SK-N-SH (cell line): Measurements from ENCODE around the gene MROH2A. TPM values are rescaled to one million over a fixed set of nuclear protein-coding genes. Genes with fewer than 3 reads are reported as not detected.

Experiments used
- CTCF ChIA-PET: fragments of 300-600, 350-600 bp; formaldehyde crosslinking; extraction: SDS; loops from one replicate; lab custom pipeline; 2021; lab: Yijun Ruan, JAX
- POLR2A ChIA-PET: fragments of 350-600 bp; sonication (Branson Sonifier 250); formaldehyde crosslinking; extraction: SDS; loops from one replicate; lab custom pipeline; 2020; ENCODE audit warnings: antibody characterized with exemption, inconsistent platforms; lab: Yijun Ruan, JAX
- DNase-seq: peaks from one replicate; pipeline ENCODE4 v3.0.0; 2012
- H2AFZ ChIP-seq: fragments of 200-600 bp; sonication (generic); 2 replicates; pipeline ENCODE4 v1.8.1; 2016; ENCODE audit warnings: antibody characterized with exemption, mild to moderate bottlenecking, low read depth
- H3F3A ChIP-seq: fragments of 200-600 bp; sonication (generic); replicated peaks from 2 replicates; pipeline ENCODE3; 2016; ENCODE audit warnings: antibody characterized with exemption, mild to moderate bottlenecking; ENCODE audit not compliant: insufficient read depth
- H3K27ac ChIP-seq, 2 experiments: fragments of 200-500 bp in 1 of 2; fragments of 200-600 bp in 1 of 2; sonication (Bioruptor generic) in 1 of 2; sonication (generic), shearing (Covaris generic) in 1 of 2; 2 replicates each; pipeline versions ENCODE4 v1.5.1 to v1.6.1; 2014 to 2016; ENCODE audit warnings: low read depth in 2 of 2, inconsistent platforms in 1 of 2, low read length in 1 of 2, mild to moderate bottlenecking in 1 of 2, mixed read lengths in 1 of 2
- H3K27me3 ChIP-seq: fragments of 200-600 bp; sonication (generic), shearing (Covaris generic); 2 replicates; pipeline ENCODE4 v1.6.1; 2016; ENCODE audit warnings: mixed run types; ENCODE audit not compliant: insufficient read depth
- H3K36me3 ChIP-seq, 2 experiments: fragments of 200-500 bp in 1 of 2; fragments of 200-600 bp in 1 of 2; sonication (Bioruptor generic) in 1 of 2; sonication (generic) in 1 of 2; replicated peaks in 1 of 2; 2 replicates each; pipeline versions ENCODE3 to v1.5.1; 2014 to 2016; ENCODE audit warnings: low read length in 1 of 2, mild to moderate bottlenecking in 1 of 2; ENCODE audit not compliant: insufficient read depth in 2 of 2, control insufficient read depth in 1 of 2
- H3K4me1 ChIP-seq, 2 experiments: fragments of 200-500 bp in 1 of 2; fragments of 200-600 bp in 1 of 2; sonication (Bioruptor generic) in 1 of 2; sonication (generic), shearing (Covaris generic) in 1 of 2; 2 replicates each; pipeline versions ENCODE4 v1.5.1 to v1.6.1; 2014 to 2016; ENCODE audit warnings: low read depth in 1 of 2, low read length in 1 of 2, mixed run types in 1 of 2; ENCODE audit not compliant: insufficient read depth in 2 of 2, control insufficient read depth in 1 of 2
- H3K4me2 ChIP-seq: fragments of 200-600 bp; sonication (generic), shearing (Covaris generic); 2 replicates; pipeline ENCODE4 v1.6.1; 2017; ENCODE audit warnings: mixed run types
- H3K4me3 ChIP-seq, 2 experiments: fragments of 200-500 bp in 1 of 2; fragments of 200-600 bp in 1 of 2; sonication (Bioruptor generic) in 1 of 2; sonication (generic), shearing (Covaris generic) in 1 of 2; 2 replicates each; pipeline versions ENCODE4 v1.5.1 to v1.8.1; 2014 to 2016; ENCODE audit warnings: low read depth in 2 of 2, inconsistent platforms in 1 of 2, low read length in 1 of 2, mild to moderate bottlenecking in 1 of 2, mixed read lengths in 1 of 2, moderate library complexity in 1 of 2
- H3K79me2 ChIP-seq: fragments of 200-600 bp; sonication (generic); 2 replicates; pipeline ENCODE4 v1.8.1; 2017; ENCODE audit warnings: mild to moderate bottlenecking; ENCODE audit not compliant: insufficient read depth
- H3K9ac ChIP-seq: fragments of 200-600 bp; sonication (generic); 2 replicates; pipeline ENCODE4 v1.6.1; 2017; ENCODE audit warnings: mixed run types
- H3K9me2 ChIP-seq: fragments of 200-600 bp; sonication (generic); 2 replicates; pipeline ENCODE4 v1.6.1; 2017; ENCODE audit warnings: mixed run types
- H3K9me3 ChIP-seq: fragments of 200-600 bp; sonication (generic); 2 replicates; pipeline ENCODE4 v1.6.1; 2017; ENCODE audit warnings: mixed run types, mild to moderate bottlenecking, moderate library complexity
- H4K20me1 ChIP-seq: fragments of 200-600 bp; sonication (generic); 2 replicates; pipeline ENCODE4 v1.6.1; 2017; ENCODE audit warnings: mild to moderate bottlenecking, mixed run types; ENCODE audit not compliant: insufficient read depth
- CHD2 ChIP-seq: fragments of 150-350 bp; IDR thresholded peaks from 2 replicates; pipeline ENCODE4 v1.6.1; 2018; ENCODE audit warnings: low read length; ENCODE audit not compliant: partially characterized antibody
- CTCF ChIP-seq: fragments of 200-600 bp; sonication (generic); IDR thresholded peaks from 2 replicates; pipeline ENCODE4 v1.6.1; 2017; ENCODE audit warnings: antibody characterized with exemption, mild to moderate bottlenecking, moderate library complexity
- EP300 ChIP-seq, 2 experiments: IDR thresholded peaks; 2 replicates each; pipeline versions ENCODE4 v1.4.0 to v1.6.1; 2012; ENCODE audit warnings: borderline replicate concordance in 1 of 2, low read depth in 1 of 2, low read length in 1 of 2
- FOSL2 ChIP-seq: IDR thresholded peaks from 2 replicates; pipeline ENCODE4 v1.4.0; 2012; ENCODE audit warnings: low read depth, mild to moderate bottlenecking, moderate library complexity, borderline replicate concordance
- GATA2 ChIP-seq: sonication (generic); formaldehyde crosslinking; IDR thresholded peaks from 2 replicates; pipeline ENCODE4 v1.5.0; 2020; ENCODE audit warnings: mild to moderate bottlenecking, missing genetic modification reagents
- MEF2A ChIP-seq: IDR thresholded peaks from 2 replicates; pipeline ENCODE4 v1.4.0; 2012; ENCODE audit warnings: low read depth, borderline replicate concordance
- MXI1 ChIP-seq: IDR thresholded peaks from 2 replicates; pipeline ENCODE4 v1.6.1; 2012; ENCODE audit warnings: mild to moderate bottlenecking, low read depth, low read length, improper control_type of control experiment
- RAD21 ChIP-seq: IDR thresholded peaks from 2 replicates; pipeline ENCODE4 v1.6.1; 2012; ENCODE audit warnings: mild to moderate bottlenecking, low read length
- TCF12 ChIP-seq: IDR thresholded peaks from 2 replicates; pipeline ENCODE4 v1.4.0; 2012
- TEAD4 ChIP-seq: IDR thresholded peaks from 2 replicates; pipeline ENCODE4 v1.4.0; 2012; ENCODE audit warnings: mild to moderate bottlenecking, borderline replicate concordance; ENCODE audit not compliant: insufficient read depth
- WGBS: methylation state at CpG from one replicate; pipeline ENCODE4 v1.1.6; 2017; ENCODE audit warnings: low lambda C conversion rate; 5-methylcytosine and 5-hydroxymethylcytosine counted together
- polyA plus RNA-seq, 3 experiments: library from polyadenylated mRNA; depleted of rRNA; stranded (reverse); fragments of >200 nt; gene quantifications; 2 replicates each; pipeline ENCODE4 v1.2.3, GENCODE V29; 2012
- TF ChIP-seq, protein P1 (sequence below): IDR thresholded peaks from 2 replicates; pipeline ENCODE4; 2012

Gene MROH2A
- polyA plus RNA-seq, 1 of the 3 experiments (the other 2 are of a cell fraction): 0.02 TPM

- Histone ChIP-seq H2AFZ (no peak overlapping the region), H4K20me1 (no peaks in the 10 kb centered on the region), H3K27me3 (no peaks in the 10 kb centered on the region), H3K9me3 (no peaks in the 10 kb centered on the region), H3K27ac (no peak overlapping the region), H3K4me1 (peaks cover under 1 to 13% of the 10 kb centered on the region in 2 experiments; a peak in 2 of 4 replicates), H3K36me3 (peaks cover 1 to 2% of the 10 kb centered on the region in 2 experiments), H3K4me3 (no peak overlapping the region; a peak in 1 of 4 replicates), H3K9me2 (no peaks in the 10 kb centered on the region), H3K9ac (no peak overlapping the region), H3F3A (no peaks in the 10 kb centered on the region), H3K79me2 (peaks cover 18% of the 10 kb centered on the region), H3K4me2 (no peak overlapping the region)
- CTCF ChIA-PET: interaction anchor here (0.7 kb wide), 2 partner anchors 19 to 58 kb away, joined by 3 read pairs; no protein-coding TSS in a partner anchor
- 68% methylated on average over 9 of the region's 9 CpGs for WGBS
- no peak for TF ChIP-seq EP300 (IDR thresholded peaks at IDR 0.05; ENCODE audit: borderline replicate concordance in 1 of 2, low read depth in 1 of 2, low read length in 1 of 2)
- TF ChIP-seq CTCF: peak; percentile 58
- TF ChIP-seq RAD21: no peak; the same call in 1 of the 2 replicates
- TF ChIP-seq MEF2A: no peak
- POLR2A ChIA-PET: no interaction called here
- no peak for DNase-seq
Measured at GRCh38 chr2:233857511-233858141, 79.5 kb downstream of the MROH2A start.

DNA sequence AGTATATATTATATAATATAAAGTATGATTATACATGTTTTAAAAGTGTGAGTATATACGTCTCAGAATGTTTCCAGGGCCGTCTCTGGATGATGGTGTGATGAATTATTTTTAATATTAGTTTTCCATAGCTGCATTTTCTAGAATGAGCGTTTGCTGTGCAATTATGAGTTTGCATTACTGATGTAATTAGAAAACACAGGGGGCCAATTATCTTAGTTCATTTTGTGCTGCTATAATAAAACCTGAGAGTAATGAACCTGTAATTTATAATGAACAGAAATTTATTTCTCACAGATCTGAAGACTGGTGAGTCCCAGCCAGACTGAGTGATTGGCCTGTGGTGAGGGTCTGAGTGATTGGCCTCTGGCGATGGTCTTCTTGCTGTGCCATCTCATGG lies 80.2 kb downstream of the MROH2A start:
- Histone ChIP-seq H3K36me3 (no peaks in the 10 kb centered on the region), H3K4me3 (no peak overlapping the region), H3K9me3 (no peaks in the 10 kb centered on the region), H3K79me2 (peaks cover 11% of the 10 kb centered on the region), H3K27me3 (no peaks in the 10 kb centered on the region), H2AFZ (no peak overlapping the region), H4K20me1 (no peaks in the 10 kb centered on the region), H3K9me2 (no peaks in the 10 kb centered on the region), H3K4me1 (peaks cover 0 to 9% of the 10 kb centered on the region in 2 experiments; a peak in 2 of 4 replicates), H3K9ac (no peak overlapping the region), H3K27ac (no peak overlapping the region), H3K4me2 (no peak overlapping the region), H3F3A (no peaks in the 10 kb centered on the region)
- CTCF ChIA-PET: interaction anchor here (0.7 kb wide), 2 partner anchors 18 to 57 kb away, joined by 3 read pairs; no protein-coding TSS in a partner anchor
- WGBS: 76% methylated on average over 4 of the region's 4 CpGs
- DNase-seq: no peak
- POLR2A ChIA-PET: no interaction called here
- TF ChIP-seq GATA2 (no peak), MXI1 (no peak), CHD2 (no peak)

- no peak overlapping the region for H2AFZ ChIP-seq
- CTCF ChIA-PET: interaction anchor here (1.4 kb wide), 1 partner anchor 28 kb away, joined by 3 read pairs; no protein-coding TSS in a partner anchor
- H3F3A ChIP-seq: no peaks in the 10 kb centered on the region
- no peak overlapping the region for H3K4me3 ChIP-seq
- H3K4me1 ChIP-seq: no peaks in the 10 kb centered on the region
- no peak for DNase-seq
- H3K79me2 ChIP-seq: no peaks in the 10 kb centered on the region
- H4K20me1 ChIP-seq: no peaks in the 10 kb centered on the region
- H3K27ac ChIP-seq: no peak overlapping the region
- 85% methylated on average over 4 of the region's 4 CpGs for WGBS
- no peaks in the 10 kb centered on the region for H3K9me3 ChIP-seq
- H3K27me3 ChIP-seq: no peaks in the 10 kb centered on the region
- H3K36me3 ChIP-seq: no peaks in the 10 kb centered on the region
- no peak for TF ChIP-seq GATA2
- TF ChIP-seq CTCF: no peak
- no peak for TF ChIP-seq TCF12
- TF ChIP-seq, protein P1, sequence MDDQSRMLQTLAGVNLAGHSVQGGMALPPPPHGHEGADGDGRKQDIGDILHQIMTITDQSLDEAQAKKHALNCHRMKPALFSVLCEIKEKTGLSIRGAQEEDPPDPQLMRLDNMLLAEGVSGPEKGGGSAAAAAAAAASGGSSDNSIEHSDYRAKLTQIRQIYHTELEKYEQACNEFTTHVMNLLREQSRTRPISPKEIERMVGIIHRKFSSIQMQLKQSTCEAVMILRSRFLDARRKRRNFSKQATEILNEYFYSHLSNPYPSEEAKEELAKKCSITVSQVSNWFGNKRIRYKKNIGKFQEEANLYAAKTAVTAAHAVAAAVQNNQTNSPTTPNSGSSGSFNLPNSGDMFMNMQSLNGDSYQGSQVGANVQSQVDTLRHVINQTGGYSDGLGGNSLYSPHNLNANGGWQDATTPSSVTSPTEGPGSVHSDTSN: no peak
- TF ChIP-seq CHD2: no peak
- no peak for TF ChIP-seq FOSL2
- no peak for TF ChIP-seq TEAD4
- no peak for TF ChIP-seq RAD21
- TF ChIP-seq, all 33 proteins: peak for 0
- Histone ChIP-seq H3K9ac (no peak overlapping the region), H3K4me2 (no peak overlapping the region), H3K9me2 (no peaks in the 10 kb centered on the region)
- POLR2A ChIA-PET: no interaction called here
Measured at GRCh38 chr2:233862261-233862768, 84.2 kb downstream of the MROH2A start.
